NCI-H187 treated with DMSO at 0.1 percent for 48 hours (cell line): Measurements from ENCODE around the gene WDR26.
"Not testable (repeated sequence)": the region's sequence is repeated elsewhere in the genome, so short reads cannot be mapped to it uniquely, and the experiment has no call there.

Experiments
- DNase-seq: peaks from one replicate; lab custom pipeline; 2025; lab: John Stamatoyannopoulos, UW

Gene WDR26

GRCh38 chr1:224434691-224435317 lies at the start of gene WDR26:
Gene WDR26, minus strand, starts transcription at chr1:224434797.
- DNase-seq = no peak

GRCh38 chr1:224483206-224483605 lies 48.6 kb upstream of the WDR26 start:
- DNase-seq = not testable (repeated sequence)

- no peak for DNase-seq
These were observed 48.0 kb upstream of the WDR26 start for GRCh38 chr1:224482619-224483018.

GRCh38 chr1:224481601-224482000 lies 47.0 kb upstream of the WDR26 start:
- DNase-seq = no peak

GRCh38 chr1:224480888-224481459 lies 46.4 kb upstream of the WDR26 start:
- DNase-seq = not testable (repeated sequence)

- DNase-seq = not testable (repeated sequence)
These were observed 45.6 kb upstream of the WDR26 start for GRCh38 chr1:224480200-224480599.

GRCh38 chr1:224472806-224473205 lies 38.2 kb upstream of the WDR26 start:
- no peak for DNase-seq

- no peak for DNase-seq
These were observed 31.6 kb upstream of the WDR26 start for GRCh38 chr1:224466154-224466553.

GRCh38 chr1:224459966-224460365 lies 25.4 kb upstream of the WDR26 start:
- no peak for DNase-seq

GRCh38 chr1:224458996-224459395 lies 24.4 kb upstream of the WDR26 start:
- DNase-seq = no peak

- no peak for DNase-seq
These were observed 23.7 kb upstream of the WDR26 start for GRCh38 chr1:224458296-224458695.

- DNase-seq = no peak
These were observed 23.2 kb upstream of the WDR26 start for GRCh38 chr1:224457782-224458144.

- no peak for DNase-seq
These were observed 22.0 kb upstream of the WDR26 start for GRCh38 chr1:224456637-224456953.

- no peak for DNase-seq
These were observed 19.9 kb upstream of the WDR26 start for GRCh38 chr1:224454402-224455055.

GRCh38 chr1:224450561-224451350 lies 16.2 kb upstream of the WDR26 start:
- DNase-seq = no peak

GRCh38 chr1:224450159-224450558 lies 15.6 kb upstream of the WDR26 start:
- no peak for DNase-seq

- no peak for DNase-seq
These were observed 13.9 kb upstream of the WDR26 start for GRCh38 chr1:224448453-224449017.

GRCh38 chr1:224447971-224448370 lies 13.4 kb upstream of the WDR26 start:
- no peak for DNase-seq

GRCh38 chr1:224447251-224447650 lies 12.7 kb upstream of the WDR26 start:
- no peak for DNase-seq

- no peak for DNase-seq
These were observed 4.4 kb upstream of the WDR26 start for GRCh38 chr1:224438989-224439388.

- no peak for DNase-seq
These were observed 1.4 kb upstream of the WDR26 start for GRCh38 chr1:224435999-224436398.

GRCh38 chr1:224435318-224435763 lies 744 bp upstream of the WDR26 start:
- DNase-seq = no peak
